ENCODE results near the gene SLC26A9. TPM values are rescaled to one million over a fixed set of nuclear protein-coding genes. Genes with fewer than 3 reads are reported as not detected.

The SLC26A9 gene
- total and polyA plus RNA-seq, 2 experiments from 2014 or later = not detected

DNA sequence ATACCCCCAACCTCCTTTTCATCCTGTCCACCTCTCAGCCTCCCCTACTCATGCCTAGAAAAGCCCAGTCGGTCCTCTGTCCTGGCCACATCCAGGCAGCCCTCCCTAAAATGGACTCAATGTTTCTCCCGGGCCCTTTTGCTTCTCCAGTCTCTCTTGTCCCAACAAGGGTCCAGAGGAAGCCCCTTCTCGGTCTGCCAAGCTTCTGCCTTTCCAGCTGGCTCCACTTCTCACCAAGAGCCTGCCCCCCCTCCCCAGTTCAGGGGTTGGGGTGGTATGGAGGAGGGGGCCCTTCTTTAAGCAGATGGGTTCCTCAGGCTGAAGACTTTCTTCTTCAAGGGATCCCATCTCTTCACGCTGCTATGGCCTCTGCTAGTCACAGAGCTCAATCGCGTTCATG is 36.0 kb upstream of the SLC26A9 start (continued):
- TF ChIP-seq, protein P1, sequence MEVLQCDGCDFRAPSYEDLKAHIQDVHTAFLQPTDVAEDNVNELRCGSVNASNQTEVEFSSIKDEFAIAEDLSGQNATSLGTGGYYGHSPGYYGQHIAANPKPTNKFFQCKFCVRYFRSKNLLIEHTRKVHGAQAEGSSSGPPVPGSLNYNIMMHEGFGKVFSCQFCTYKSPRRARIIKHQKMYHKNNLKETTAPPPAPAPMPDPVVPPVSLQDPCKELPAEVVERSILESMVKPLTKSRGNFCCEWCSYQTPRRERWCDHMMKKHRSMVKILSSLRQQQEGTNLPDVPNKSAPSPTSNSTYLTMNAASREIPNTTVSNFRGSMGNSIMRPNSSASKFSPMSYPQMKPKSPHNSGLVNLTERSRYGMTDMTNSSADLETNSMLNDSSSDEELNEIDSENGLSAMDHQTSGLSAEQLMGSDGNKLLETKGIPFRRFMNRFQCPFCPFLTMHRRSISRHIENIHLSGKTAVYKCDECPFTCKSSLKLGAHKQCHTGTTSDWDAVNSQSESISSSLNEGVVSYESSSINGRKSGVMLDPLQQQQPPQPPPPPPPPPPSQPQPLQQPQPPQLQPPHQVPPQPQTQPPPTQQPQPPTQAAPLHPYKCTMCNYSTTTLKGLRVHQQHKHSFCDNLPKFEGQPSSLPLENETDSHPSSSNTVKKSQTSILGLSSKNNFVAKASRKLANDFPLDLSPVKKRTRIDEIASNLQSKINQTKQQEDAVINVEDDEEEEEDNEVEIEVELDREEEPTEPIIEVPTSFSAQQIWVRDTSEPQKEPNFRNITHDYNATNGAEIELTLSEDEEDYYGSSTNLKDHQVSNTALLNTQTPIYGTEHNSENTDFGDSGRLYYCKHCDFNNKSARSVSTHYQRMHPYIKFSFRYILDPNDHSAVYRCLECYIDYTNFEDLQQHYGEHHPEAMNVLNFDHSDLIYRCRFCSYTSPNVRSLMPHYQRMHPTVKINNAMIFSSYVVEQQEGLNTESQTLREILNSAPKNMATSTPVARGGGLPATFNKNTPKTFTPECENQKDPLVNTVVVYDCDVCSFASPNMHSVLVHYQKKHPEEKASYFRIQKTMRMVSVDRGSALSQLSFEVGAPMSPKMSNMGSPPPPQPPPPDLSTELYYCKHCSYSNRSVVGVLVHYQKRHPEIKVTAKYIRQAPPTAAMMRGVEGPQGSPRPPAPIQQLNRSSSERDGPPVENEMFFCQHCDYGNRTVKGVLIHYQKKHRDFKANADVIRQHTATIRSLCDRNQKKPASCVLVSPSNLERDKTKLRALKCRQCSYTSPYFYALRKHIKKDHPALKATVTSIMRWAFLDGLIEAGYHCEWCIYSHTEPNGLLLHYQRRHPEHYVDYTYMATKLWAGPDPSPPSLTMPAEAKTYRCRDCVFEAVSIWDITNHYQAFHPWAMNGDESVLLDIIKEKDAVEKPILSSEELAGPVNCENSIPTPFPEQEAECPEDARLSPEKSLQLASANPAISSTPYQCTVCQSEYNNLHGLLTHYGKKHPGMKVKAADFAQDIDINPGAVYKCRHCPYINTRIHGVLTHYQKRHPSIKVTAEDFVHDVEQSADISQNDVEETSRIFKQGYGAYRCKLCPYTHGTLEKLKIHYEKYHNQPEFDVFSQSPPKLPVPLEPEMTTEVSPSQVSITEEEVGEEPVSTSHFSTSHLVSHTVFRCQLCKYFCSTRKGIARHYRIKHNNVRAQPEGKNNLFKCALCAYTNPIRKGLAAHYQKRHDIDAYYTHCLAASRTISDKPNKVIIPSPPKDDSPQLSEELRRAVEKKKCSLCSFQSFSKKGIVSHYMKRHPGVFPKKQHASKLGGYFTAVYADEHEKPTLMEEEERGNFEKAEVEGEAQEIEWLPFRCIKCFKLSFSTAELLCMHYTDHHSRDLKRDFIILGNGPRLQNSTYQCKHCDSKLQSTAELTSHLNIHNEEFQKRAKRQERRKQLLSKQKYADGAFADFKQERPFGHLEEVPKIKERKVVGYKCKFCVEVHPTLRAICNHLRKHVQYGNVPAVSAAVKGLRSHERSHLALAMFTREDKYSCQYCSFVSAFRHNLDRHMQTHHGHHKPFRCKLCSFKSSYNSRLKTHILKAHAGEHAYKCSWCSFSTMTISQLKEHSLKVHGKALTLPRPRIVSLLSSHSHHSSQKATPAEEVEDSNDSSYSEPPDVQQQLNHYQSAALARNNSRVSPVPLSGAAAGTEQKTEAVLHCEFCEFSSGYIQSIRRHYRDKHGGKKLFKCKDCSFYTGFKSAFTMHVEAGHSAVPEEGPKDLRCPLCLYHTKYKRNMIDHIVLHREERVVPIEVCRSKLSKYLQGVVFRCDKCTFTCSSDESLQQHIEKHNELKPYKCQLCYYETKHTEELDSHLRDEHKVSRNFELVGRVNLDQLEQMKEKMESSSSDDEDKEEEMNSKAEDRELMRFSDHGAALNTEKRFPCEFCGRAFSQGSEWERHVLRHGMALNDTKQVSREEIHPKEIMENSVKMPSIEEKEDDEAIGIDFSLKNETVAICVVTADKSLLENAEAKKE (CRISPR knock-in tag; IDR thresholded peaks at IDR 0.05) = no peak
- TF ChIP-seq ZNF331 (CRISPR knock-in tag; IDR thresholded peaks at IDR 0.05; ENCODE audit: low read depth) (no peak), JUNB (IDR thresholded peaks at IDR 0.05; ENCODE audit: unreplicated experiment) (no peak), NANOG (IDR thresholded peaks at IDR 0.05; ENCODE audit: borderline replicate concordance) (no peak), EZH2phosphoT487 (IDR thresholded peaks at IDR 0.05; ENCODE audit: unreplicated experiment) (no peak), POLR2AphosphoS5 (IDR thresholded peaks at IDR 0.05; ENCODE audit: low read depth) (no peak), CREB1 (CRISPR knock-in tag; IDR thresholded peaks at IDR 0.05; ENCODE audit: low read depth) (no peak), EZH2 (IDR thresholded peaks at IDR 0.05; ENCODE audit: low read depth, unreplicated experiment) (no peak), ZNF114 (CRISPR knock-in tag; IDR thresholded peaks at IDR 0.05) (no peak)
- TF ChIP-seq, protein P2, sequence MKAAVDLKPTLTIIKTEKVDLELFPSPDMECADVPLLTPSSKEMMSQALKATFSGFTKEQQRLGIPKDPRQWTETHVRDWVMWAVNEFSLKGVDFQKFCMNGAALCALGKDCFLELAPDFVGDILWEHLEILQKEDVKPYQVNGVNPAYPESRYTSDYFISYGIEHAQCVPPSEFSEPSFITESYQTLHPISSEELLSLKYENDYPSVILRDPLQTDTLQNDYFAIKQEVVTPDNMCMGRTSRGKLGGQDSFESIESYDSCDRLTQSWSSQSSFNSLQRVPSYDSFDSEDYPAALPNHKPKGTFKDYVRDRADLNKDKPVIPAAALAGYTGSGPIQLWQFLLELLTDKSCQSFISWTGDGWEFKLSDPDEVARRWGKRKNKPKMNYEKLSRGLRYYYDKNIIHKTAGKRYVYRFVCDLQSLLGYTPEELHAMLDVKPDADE (IDR thresholded peaks at IDR 0.05) = no peak

DNA sequence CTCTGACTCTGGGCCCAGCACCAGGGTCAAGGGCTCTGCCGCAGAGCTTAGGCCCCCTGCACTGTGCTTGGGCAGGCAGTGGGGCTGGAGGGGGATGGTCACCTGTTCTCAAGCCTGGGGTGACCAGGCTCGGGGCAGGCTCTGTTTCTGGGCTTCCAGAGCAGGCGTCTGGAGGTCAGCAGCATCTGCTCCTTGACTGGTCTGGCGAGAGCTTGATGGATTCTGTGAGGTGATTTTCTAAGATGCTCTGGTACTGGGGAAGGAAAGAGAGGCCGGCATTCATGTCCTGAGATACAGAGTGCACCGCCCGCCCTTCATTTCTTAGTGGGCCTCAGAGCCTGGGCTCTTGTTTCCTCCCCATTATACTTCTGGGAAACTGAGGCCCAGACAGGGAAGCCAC is 35.4 kb upstream of the SLC26A9 start:
- no peak overlapping the region for H3K27ac ChIP-seq (ENCODE audit: low read depth)
- H3K4me3 ChIP-seq = no peak overlapping the region
- H3K9me3 Mint-ChIP-seq = peaks cover 13% of the 10 kb centered on the region
- no peaks in the 10 kb centered on the region for H3K9me2 ChIP-seq (ENCODE audit: insufficient read depth)
- peaks cover 8% of the 10 kb centered on the region for H3K27me3 Mint-ChIP-seq (ENCODE audit: insufficient read depth, low read depth, poor library complexity)
- no peaks in the 10 kb centered on the region for H3K4me1 ChIP-seq (ENCODE audit: insufficient read depth)
- H3K36me3 ChIP-seq (ENCODE audit: insufficient read depth) = no peaks in the 10 kb centered on the region
- H3K27me3 ChIP-seq (ENCODE audit: insufficient read depth) = no peaks in the 10 kb centered on the region
- H2AFZ ChIP-seq = no peak overlapping the region
- H3K27ac Mint-ChIP-seq = no peak overlapping the region
- no peak overlapping the region for H3K4me2 ChIP-seq
- H3K4me1 Mint-ChIP-seq = peaks cover 2% of the 10 kb centered on the region; the same call in 2 of the 3 replicates
- no peak for ATAC-seq
- no peaks in the 10 kb centered on the region; the same call in 2 of the 3 replicates for H3K36me3 Mint-ChIP-seq (ENCODE audit: low read depth)
- peaks cover 6% of the 10 kb centered on the region; the same call in 1 of the 2 replicates for H3F3A ChIP-seq (replicated peaks; ENCODE audit: low read depth)
- H3K79me2 ChIP-seq (replicated peaks; ENCODE audit: insufficient read depth) = no peaks in the 10 kb centered on the region
- no peak overlapping the region for H3K4me3 Mint-ChIP-seq
- H4K20me1 ChIP-seq (replicated peaks; ENCODE audit: insufficient read depth) = no peaks in the 10 kb centered on the region
- no peak for DNase-seq (ENCODE audit: low spot score)
- TF ChIP-seq CREB1 (CRISPR knock-in tag; IDR thresholded peaks at IDR 0.05; ENCODE audit: low read depth) = no peak
- no peak for TF ChIP-seq STAT1 (IDR thresholded peaks at IDR 0.05; ENCODE audit: unreplicated experiment)
- no peak for TF ChIP-seq EZH2phosphoT487 (IDR thresholded peaks at IDR 0.05; ENCODE audit: unreplicated experiment)
- TF ChIP-seq POLR2AphosphoS5 (IDR thresholded peaks at IDR 0.05; ENCODE audit: low read depth) = no peak
- TF ChIP-seq NANOG (IDR thresholded peaks at IDR 0.05; ENCODE audit: borderline replicate concordance) = no peak
- TF ChIP-seq, protein P3, sequence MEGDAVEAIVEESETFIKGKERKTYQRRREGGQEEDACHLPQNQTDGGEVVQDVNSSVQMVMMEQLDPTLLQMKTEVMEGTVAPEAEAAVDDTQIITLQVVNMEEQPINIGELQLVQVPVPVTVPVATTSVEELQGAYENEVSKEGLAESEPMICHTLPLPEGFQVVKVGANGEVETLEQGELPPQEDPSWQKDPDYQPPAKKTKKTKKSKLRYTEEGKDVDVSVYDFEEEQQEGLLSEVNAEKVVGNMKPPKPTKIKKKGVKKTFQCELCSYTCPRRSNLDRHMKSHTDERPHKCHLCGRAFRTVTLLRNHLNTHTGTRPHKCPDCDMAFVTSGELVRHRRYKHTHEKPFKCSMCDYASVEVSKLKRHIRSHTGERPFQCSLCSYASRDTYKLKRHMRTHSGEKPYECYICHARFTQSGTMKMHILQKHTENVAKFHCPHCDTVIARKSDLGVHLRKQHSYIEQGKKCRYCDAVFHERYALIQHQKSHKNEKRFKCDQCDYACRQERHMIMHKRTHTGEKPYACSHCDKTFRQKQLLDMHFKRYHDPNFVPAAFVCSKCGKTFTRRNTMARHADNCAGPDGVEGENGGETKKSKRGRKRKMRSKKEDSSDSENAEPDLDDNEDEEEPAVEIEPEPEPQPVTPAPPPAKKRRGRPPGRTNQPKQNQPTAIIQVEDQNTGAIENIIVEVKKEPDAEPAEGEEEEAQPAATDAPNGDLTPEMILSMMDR (conservative IDR thresholded peaks at IDR 0.05; ENCODE audit: low read depth in 2 of 2) = no peak
- TF ChIP-seq ZNF114 (CRISPR knock-in tag; IDR thresholded peaks at IDR 0.05) = no peak

All from GM23338 (cell line).